GM12872 (cell line): ENCODE measurements around the gene HES4.

ENCODE experiments used
- CTCF ChIP-seq: IDR thresholded peaks from 3 replicates; pipeline ENCODE4 v1.5.1; 2011; ENCODE audit warnings: low read depth, mild to moderate bottlenecking, low read length, moderate library complexity; ENCODE audit not compliant: insufficient read depth

HES4 gene

GRCh38 chr1:1011396-1011949 lies 11.6 kb upstream of the HES4 start:
- no peak for TF ChIP-seq CTCF

GRCh38 chr1:1006305-1007159 lies 6.6 kb upstream of the HES4 start:
- no peak for TF ChIP-seq CTCF

- no peak for TF ChIP-seq CTCF
Measured at GRCh38 chr1:1005774-1006304, 5.9 kb upstream of the HES4 start.

GRCh38 chr1:1004780-1005697 lies 5.1 kb upstream of the HES4 start:
- 0 out of 3 replicates have a peak, but pooled peaks have one; percentile 5 for TF ChIP-seq CTCF

GRCh38 chr1:1004420-1004779 lies 4.5 kb upstream of the HES4 start:
- no peak for TF ChIP-seq CTCF

- no peak for TF ChIP-seq CTCF
Measured at GRCh38 chr1:1003618-1004419, 3.9 kb upstream of the HES4 start.
